ENCODE measurements around the gene RPL10.

GRCh38 chrX:154355776-154356140 is 42.4 kb upstream of the RPL10 start:
- no peak for TF ChIP-seq CTCF (IDR thresholded peaks at IDR 0.05)
- no peak for TF ChIP-seq POLR2A (IDR thresholded peaks at IDR 0.05)

Measured in thyroid gland (tissue), 4 donors.